ENCODE measurements around the gene BCAR1. TPM values are rescaled to one million over a fixed set of nuclear protein-coding genes. Genes with fewer than 3 reads are reported as not detected.

Gene BCAR1
- total and polyA plus RNA-seq, 7 experiments from 2014 or later: not detected

DNA sequence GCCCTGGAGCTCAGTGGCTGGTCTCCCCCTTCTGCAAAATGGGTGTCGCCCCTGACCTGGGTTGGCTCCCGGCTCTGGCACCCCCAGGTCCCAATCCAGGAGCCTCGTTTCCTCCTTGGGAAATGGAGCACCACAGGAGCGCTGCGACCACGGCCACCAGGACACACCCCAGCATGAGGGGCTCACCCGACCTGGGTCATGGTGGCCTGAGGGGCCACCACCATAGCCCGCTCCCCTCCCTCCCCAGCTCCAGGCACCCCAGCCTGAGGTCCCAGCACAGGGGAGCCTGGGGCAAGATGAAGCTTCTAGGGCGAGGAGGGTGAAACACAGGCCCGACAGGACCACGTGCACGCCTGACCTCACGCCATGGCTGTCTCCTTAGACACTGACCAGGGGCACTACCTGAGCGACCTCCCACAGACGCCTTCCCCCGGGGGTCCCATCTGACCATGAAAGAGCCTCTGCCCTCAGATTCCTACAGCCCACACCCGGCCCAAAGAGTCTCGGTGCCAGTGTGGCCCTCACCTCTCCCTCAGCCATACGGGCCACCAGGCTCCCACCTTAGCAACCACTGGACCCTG is 11.8 kb downstream of the BCAR1 start:
- POLR2A ChIA-PET: no interaction called here
- no peak for DNase-seq
- Histone ChIP-seq H3K27ac (ENCODE audit: low read depth, low read length) (no peak overlapping the region), H3K36me3 (ENCODE audit: control insufficient read depth in 2 of 3, insufficient read depth in 3 of 3, low read length in 3 of 3) (no peaks in the 10 kb centered on the region), H3K9me3 (ENCODE audit: control insufficient read depth in 2 of 3, low read length in 3 of 3) (no peaks in the 10 kb centered on the region), H3K4me1 (ENCODE audit: control insufficient read depth in 2 of 2, insufficient read depth in 2 of 2, low read length in 2 of 2) (no peaks in the 10 kb centered on the region), H3K4me3 (ENCODE audit: low read length) (no peak overlapping the region), H3K27me3 (ENCODE audit: control insufficient read depth in 2 of 2, insufficient read depth in 2 of 2, low read length in 2 of 2) (no peaks in the 10 kb centered on the region)
- Mint-ChIP-seq H3K9me3 (peaks cover 0 to under 1% (median 0%) of the 10 kb centered on the region in 11 donors), H3K27ac (no peak overlapping the region), H3K36me3 (no peaks in the 10 kb centered on the region), H3K4me1 (peaks cover 0 to 5% (median 0%) of the 10 kb centered on the region in 7 donors), H3K27me3 (peaks cover 0 to 3% (median 0%) of the 10 kb centered on the region in 5 donors), H3K4me3 (no peak overlapping the region)
- intact Hi-C loops (cut with micrococcal nuclease): no loop called here
- ATAC-seq: no peak
- CTCF ChIA-PET: no interaction called here

DNA sequence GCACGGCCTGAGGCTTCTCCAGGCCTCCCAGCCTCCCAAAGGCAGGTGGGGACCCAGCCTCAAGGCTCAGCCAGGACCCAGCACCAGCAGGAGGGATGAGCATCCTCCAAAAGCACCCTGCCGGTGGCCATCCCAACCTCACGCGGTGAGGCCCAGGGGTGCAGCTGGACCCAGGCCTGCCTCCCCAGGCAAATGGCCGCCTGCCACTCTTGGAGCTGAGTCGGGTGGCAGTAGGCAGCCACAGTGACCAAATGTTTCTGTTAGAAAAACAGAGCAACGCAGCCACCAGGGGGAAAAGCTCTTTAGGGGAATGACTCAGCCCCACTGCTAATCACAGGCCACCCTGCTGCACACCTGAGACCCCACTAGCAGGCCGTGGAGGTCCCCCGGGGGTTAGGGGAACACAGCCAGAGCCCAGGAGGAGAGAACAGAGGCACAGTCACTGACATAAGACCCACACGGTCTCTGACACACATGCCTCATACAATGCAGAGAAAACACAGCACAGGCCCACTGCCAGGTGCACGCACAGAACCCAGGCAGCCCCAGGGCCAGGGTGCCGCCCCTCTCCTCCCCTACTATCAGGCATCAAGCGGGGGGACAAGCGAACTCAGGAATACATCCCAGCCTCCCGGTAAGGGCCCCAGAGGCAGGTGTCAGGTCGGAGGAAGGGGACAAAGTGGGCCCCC is 12.4 kb downstream of the BCAR1 start:
- H3K27ac Mint-ChIP-seq: no peak overlapping the region
- peaks cover 0 to 3% (median 0%) of the 10 kb centered on the region in 5 donors for H3K27me3 Mint-ChIP-seq
- ATAC-seq (no peak), DNase-seq (no peak)
- Histone ChIP-seq H3K4me1 (ENCODE audit: control insufficient read depth in 2 of 2, insufficient read depth in 2 of 2, low read length in 2 of 2) (no peaks in the 10 kb centered on the region), H3K4me3 (ENCODE audit: low read length) (no peak overlapping the region), H3K27me3 (ENCODE audit: control insufficient read depth in 2 of 2, insufficient read depth in 2 of 2, low read length in 2 of 2) (no peaks in the 10 kb centered on the region), H3K27ac (ENCODE audit: low read depth, low read length) (no peak overlapping the region), H3K9me3 (ENCODE audit: control insufficient read depth in 2 of 3, low read length in 3 of 3) (no peaks in the 10 kb centered on the region), H3K36me3 (ENCODE audit: control insufficient read depth in 2 of 3, insufficient read depth in 3 of 3, low read length in 3 of 3) (no peaks in the 10 kb centered on the region)
- intact Hi-C loops (cut with micrococcal nuclease): no loop called here
- peaks cover 0 to 6% (median under 1%) of the 10 kb centered on the region in 7 donors for H3K4me1 Mint-ChIP-seq
- H3K4me3 Mint-ChIP-seq: no peak overlapping the region
- ChIA-PET CTCF (no interaction called here), POLR2A (no interaction called here)
- H3K36me3 Mint-ChIP-seq: no peaks in the 10 kb centered on the region
- H3K9me3 Mint-ChIP-seq: no peaks in the 10 kb centered on the region

DNA sequence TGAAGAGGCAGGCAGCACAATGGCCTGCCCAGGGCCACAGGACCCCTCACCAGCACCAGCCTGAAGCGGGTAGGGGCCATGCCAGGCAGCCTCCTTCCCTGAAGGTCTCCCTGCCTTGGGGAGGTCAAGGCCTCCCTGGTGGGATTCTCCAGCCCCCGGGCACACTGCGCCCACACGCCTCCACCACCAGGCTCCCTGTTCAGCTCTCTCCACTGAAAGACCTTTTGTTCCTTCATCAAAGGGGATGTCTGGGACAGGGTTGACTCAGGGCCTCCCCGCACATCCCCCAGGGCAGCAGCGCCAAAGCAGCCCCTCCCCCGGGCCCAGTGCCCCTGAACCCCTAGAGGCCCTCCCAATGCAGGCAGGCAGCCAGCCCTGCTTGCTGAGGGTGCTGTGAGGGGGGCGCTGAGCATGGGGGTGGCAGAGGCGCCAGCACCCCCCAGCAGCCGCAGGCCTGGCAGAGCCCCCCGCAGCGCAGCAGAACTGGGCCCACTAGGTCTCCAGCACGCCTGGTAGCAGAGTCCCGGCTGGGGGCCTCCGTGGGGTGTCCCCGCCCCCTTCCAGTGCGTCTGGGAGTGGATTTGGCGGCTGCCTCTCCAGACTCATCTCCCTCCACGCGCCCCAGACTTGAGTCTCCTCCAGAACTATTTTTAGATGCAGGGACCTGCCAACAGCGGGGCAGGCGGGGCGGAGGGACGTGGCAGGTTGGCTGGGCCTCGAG is 13.1 kb downstream of the BCAR1 start:
- H3K4me3 Mint-ChIP-seq: no peak overlapping the region
- Histone ChIP-seq H3K27me3 (ENCODE audit: control insufficient read depth in 2 of 2, insufficient read depth in 2 of 2, low read length in 2 of 2) (no peaks in the 10 kb centered on the region), H3K9me3 (ENCODE audit: control insufficient read depth in 2 of 3, low read length in 3 of 3) (no peaks in the 10 kb centered on the region), H3K4me1 (ENCODE audit: control insufficient read depth in 2 of 2, insufficient read depth in 2 of 2, low read length in 2 of 2) (no peaks in the 10 kb centered on the region), H3K36me3 (ENCODE audit: control insufficient read depth in 2 of 3, insufficient read depth in 3 of 3, low read length in 3 of 3) (no peaks in the 10 kb centered on the region), H3K27ac (ENCODE audit: low read depth, low read length) (no peak overlapping the region), H3K4me3 (ENCODE audit: low read length) (no peak overlapping the region)
- intact Hi-C loops (cut with micrococcal nuclease): no loop called here
- H3K9me3 Mint-ChIP-seq: no peaks in the 10 kb centered on the region
- peaks cover 0 to 3% (median 0%) of the 10 kb centered on the region in 5 donors for H3K27me3 Mint-ChIP-seq
- CTCF ChIA-PET: no interaction called here
- no peak overlapping the region for H3K27ac Mint-ChIP-seq
- H3K36me3 Mint-ChIP-seq: no peaks in the 10 kb centered on the region
- ATAC-seq (no peak), DNase-seq (no peak)
- POLR2A ChIA-PET: no interaction called here
- H3K4me1 Mint-ChIP-seq: peaks cover 0 to 7% (median 4%) of the 10 kb centered on the region in 7 donors

DNA sequence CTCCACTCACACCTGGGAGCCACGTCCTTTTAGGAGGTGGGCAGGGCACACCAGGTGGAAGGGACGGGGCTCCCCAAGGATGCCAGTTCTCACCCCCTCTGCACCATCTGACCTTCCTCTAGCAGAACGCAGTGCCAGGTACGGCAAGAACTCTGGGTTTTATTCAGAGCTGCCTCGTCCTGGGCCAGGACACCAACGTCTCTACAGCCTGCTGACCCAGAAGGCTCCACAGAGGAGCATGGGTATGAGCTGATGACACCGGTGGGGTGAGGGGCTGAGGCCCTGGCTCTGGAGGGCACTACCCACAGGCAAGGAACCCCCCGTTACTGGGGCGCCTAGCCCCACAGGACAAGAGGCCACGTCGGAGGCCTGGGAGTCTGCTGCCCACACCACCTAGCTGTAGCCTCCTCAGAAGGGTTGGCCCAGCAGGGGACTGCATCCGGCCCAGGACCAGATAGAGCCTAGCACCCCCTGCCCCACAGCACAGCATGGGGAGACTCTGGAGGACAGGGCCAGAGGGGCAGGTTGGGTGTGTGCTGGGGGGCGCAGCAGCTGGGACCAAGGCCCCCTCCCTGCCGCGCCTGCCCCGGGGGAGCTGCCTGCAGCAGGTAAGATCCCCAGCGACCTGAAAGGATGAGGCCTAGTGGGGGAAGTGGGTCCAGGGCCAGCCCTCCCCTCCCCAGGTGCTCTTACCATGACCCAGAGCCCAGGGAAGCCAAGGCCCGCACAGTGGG is 13.9 kb downstream of the BCAR1 start:
- ATAC-seq (no peak), DNase-seq (no peak)
- POLR2A ChIA-PET: no interaction called here
- H3K36me3 ChIP-seq (ENCODE audit: control insufficient read depth in 2 of 3, insufficient read depth in 3 of 3, low read length in 3 of 3): no peaks in the 10 kb centered on the region
- Mint-ChIP-seq H3K4me3 (no peak overlapping the region), H3K9me3 (no peaks in the 10 kb centered on the region), H3K36me3 (no peaks in the 10 kb centered on the region), H3K27ac (no peak overlapping the region), H3K27me3 (peaks cover 0 to 3% (median 0%) of the 10 kb centered on the region in 5 donors), H3K4me1 (peaks cover 0 to 7% (median 4%) of the 10 kb centered on the region in 7 donors)
- H3K27me3 ChIP-seq (ENCODE audit: control insufficient read depth in 2 of 2, insufficient read depth in 2 of 2, low read length in 2 of 2): no peaks in the 10 kb centered on the region
- H3K4me1 ChIP-seq (ENCODE audit: control insufficient read depth in 2 of 2, insufficient read depth in 2 of 2, low read length in 2 of 2): no peaks in the 10 kb centered on the region
- H3K27ac ChIP-seq (ENCODE audit: low read depth, low read length): no peak overlapping the region
- H3K9me3 ChIP-seq (ENCODE audit: control insufficient read depth in 2 of 3, low read length in 3 of 3): no peaks in the 10 kb centered on the region
- no peak overlapping the region for H3K4me3 ChIP-seq (ENCODE audit: low read length)
- CTCF ChIA-PET: interaction anchor here (0.6 kb wide), 1 partner anchor 173 kb away, joined by 3 read pairs; no protein-coding TSS in a partner anchor
- intact Hi-C loops (cut with micrococcal nuclease): no loop called here

DNA sequence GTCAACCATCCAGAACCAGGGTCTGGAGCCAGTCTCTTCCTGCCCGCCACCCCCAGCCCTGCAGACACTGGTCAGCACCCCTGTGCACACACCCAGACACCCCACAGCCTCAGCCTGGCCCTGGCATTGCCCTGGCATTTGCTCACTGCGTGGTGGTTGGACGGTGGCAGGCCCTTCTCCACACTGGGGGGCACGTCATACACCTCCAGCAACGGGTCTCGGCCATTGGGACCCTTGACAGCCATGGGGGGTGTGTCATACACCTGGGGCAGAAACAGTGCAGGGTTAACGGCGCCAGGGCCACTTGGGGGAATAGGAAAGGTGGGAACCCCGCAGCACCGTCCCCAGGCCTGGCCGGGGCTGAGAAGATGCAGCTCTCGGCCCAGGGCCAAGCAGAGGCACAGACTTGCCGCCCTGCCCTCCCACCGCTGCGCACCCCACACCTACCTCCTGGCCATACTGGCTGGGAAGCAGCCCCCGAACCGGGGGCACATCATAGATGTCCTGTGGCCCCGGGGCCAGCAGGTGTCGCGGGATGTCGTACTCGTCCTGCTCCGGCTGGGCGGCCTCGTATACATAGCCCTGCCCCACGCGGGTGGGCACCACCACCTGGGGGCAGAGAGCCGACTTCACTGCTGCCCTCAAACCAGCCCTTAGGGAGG is 14.6 kb downstream of the BCAR1 start:
- H3K9me3 Mint-ChIP-seq: no peaks in the 10 kb centered on the region
- peaks cover 0 to 7% (median 4%) of the 10 kb centered on the region in 7 donors for H3K4me1 Mint-ChIP-seq
- no peak overlapping the region for H3K4me3 Mint-ChIP-seq
- intact Hi-C loops (cut with micrococcal nuclease): no loop called here
- Histone ChIP-seq H3K27ac (ENCODE audit: low read depth, low read length) (no peak overlapping the region), H3K36me3 (ENCODE audit: control insufficient read depth in 2 of 3, insufficient read depth in 3 of 3, low read length in 3 of 3) (no peaks in the 10 kb centered on the region), H3K4me3 (ENCODE audit: low read length) (no peak overlapping the region), H3K4me1 (ENCODE audit: control insufficient read depth in 2 of 2, insufficient read depth in 2 of 2, low read length in 2 of 2) (no peaks in the 10 kb centered on the region), H3K27me3 (ENCODE audit: control insufficient read depth in 2 of 2, insufficient read depth in 2 of 2, low read length in 2 of 2) (no peaks in the 10 kb centered on the region), H3K9me3 (ENCODE audit: control insufficient read depth in 2 of 3, low read length in 3 of 3) (no peaks in the 10 kb centered on the region)
- ChIA-PET POLR2A (no interaction called here), CTCF (interaction anchor here (0.6 to 0.7 kb wide), 3 partner anchors 145 to 172 kb away, joined by 3 to 4 read pairs (median 3); no protein-coding TSS in a partner anchor)
- ATAC-seq (no peak), DNase-seq (no peak)
- peaks cover 0 to 3% (median 0%) of the 10 kb centered on the region in 5 donors for H3K27me3 Mint-ChIP-seq
- H3K36me3 Mint-ChIP-seq: no peaks in the 10 kb centered on the region
- H3K27ac Mint-ChIP-seq: no peak overlapping the region

DNA sequence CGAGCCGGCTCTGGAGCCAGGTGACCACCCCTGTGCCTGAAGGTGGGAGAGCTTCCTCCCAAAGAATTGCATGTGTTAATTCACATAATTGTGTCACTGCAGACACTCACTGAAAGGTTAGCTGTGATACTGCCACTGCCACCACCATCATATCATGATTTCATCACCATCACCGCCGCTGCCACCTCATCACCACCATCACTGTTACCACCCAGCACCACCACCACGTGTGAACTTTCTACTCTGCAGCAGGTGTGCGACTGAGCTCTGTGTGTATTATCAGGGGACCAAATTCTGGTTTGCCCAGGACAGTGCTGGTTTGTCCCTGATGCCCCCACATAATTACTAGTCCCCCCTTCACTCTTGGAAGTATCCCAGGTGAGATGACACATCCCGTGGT is 15.2 kb downstream of the BCAR1 start:
- no peak for DNase-seq
- H3K4me3 ChIP-seq (ENCODE audit: low read length): no peak overlapping the region
- intact Hi-C loops (cut with micrococcal nuclease): no loop called here
- no peak for ATAC-seq
- H3K36me3 ChIP-seq (ENCODE audit: control insufficient read depth in 2 of 3, insufficient read depth in 3 of 3, low read length in 3 of 3): no peaks in the 10 kb centered on the region
- H3K36me3 Mint-ChIP-seq: no peaks in the 10 kb centered on the region
- no peak overlapping the region for H3K27ac Mint-ChIP-seq
- peaks cover 0 to 7% (median 4%) of the 10 kb centered on the region in 7 donors for H3K4me1 Mint-ChIP-seq
- H3K27me3 Mint-ChIP-seq: peaks cover 0 to 3% (median 0%) of the 10 kb centered on the region in 5 donors
- H3K9me3 ChIP-seq (ENCODE audit: control insufficient read depth in 2 of 3, low read length in 3 of 3): no peaks in the 10 kb centered on the region
- ChIA-PET POLR2A (no interaction called here), CTCF (interaction anchor here (0.6 to 1.6 kb wide), 3 partner anchors 146 to 156 kb away, joined by 3 to 8 read pairs (median 4); no protein-coding TSS in a partner anchor)
- H3K27me3 ChIP-seq (ENCODE audit: control insufficient read depth in 2 of 2, insufficient read depth in 2 of 2, low read length in 2 of 2): no peaks in the 10 kb centered on the region
- no peaks in the 10 kb centered on the region for H3K4me1 ChIP-seq (ENCODE audit: control insufficient read depth in 2 of 2, insufficient read depth in 2 of 2, low read length in 2 of 2)
- no peak overlapping the region for H3K4me3 Mint-ChIP-seq
- no peaks in the 10 kb centered on the region for H3K9me3 Mint-ChIP-seq
- no peak overlapping the region for H3K27ac ChIP-seq (ENCODE audit: low read depth, low read length)
